NCI-H226 (cell line): Measurements from ENCODE around the gene RNPEPL1.

Experiments
- DNase-seq: peaks from one replicate; pipeline ENCODE4 v3.0.0-alpha.2; 2015

Gene RNPEPL1

DNA sequence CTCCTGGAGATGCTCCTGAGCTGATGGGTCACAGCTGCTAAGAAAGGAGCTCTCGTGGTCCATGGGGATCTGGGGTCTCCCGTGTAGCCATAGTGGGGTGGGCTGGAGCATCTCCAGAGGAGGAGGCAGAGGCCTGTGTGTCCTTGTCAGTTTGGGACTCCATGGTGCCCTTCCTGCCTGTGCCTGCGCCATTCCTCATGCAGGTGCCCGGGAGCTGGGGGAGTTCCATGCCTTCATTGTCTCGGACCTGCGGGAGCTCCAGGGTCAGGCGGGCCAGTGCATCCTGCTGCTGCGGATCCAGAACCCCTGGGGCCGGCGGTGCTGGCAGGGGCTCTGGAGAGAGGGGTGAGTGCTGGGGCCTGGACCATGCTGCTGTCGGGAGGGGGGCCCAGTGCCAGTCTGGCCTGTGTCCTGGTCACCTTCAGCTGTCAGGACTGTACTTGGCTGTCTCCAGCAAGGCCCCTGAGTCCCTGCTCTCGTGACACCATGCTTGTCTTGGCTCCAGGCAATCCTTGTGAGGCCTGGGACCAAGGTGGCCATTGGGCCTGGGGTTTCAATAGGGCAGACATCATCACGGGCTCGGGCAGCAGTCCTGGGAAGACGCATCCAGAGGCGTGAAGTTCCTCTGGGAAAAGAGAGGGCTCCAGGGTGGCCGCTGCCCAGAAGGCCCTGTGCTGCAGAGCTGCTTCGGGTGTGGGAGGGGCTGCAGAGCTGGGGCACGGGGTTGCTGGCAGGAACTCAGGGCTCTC is 25.6 kb downstream of the RNPEPL1 start:
- no peak for DNase-seq

DNA sequence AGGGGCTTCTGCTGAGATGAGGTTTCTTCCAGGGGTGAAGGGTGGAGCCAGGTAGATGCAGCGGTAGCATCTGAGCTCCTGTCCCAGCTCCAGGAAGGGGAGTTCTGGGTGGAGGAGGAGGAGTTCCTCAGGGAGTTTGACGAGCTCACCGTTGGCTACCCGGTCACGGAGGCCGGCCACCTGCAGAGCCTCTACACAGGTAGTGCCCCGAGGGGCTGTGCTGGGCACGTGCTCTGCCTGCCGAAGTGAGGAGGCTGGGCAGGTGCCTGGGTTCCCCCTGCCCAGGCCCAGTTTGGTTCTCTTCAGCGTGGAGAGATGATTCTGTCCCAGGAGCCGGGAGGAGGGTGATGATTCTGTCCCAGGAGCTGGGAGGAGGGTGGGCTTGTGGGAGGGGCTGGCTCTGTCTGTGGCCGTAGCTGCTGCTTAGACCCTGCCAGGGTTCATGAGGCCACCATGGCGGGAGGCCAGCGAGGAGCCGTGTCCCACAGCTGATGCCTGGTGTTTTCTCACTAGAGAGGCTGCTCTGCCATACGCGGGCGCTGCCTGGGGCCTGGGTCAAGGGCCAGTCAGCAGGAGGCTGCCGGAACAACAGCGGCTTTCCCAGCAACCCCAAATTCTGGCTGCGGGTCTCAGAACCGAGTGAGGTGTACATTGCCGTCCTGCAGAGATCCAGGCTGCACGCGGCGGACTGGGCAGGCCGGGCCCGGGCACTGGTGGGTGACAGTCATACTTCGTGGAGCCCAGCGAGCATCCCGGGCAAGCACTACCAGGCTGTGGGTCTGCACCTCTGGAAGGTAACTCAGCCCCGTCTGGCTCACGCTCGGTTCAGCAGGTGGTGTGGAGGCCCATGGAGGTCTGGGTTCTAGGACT is 26.5 kb downstream of the RNPEPL1 start:
- DNase-seq: no peak

DNA sequence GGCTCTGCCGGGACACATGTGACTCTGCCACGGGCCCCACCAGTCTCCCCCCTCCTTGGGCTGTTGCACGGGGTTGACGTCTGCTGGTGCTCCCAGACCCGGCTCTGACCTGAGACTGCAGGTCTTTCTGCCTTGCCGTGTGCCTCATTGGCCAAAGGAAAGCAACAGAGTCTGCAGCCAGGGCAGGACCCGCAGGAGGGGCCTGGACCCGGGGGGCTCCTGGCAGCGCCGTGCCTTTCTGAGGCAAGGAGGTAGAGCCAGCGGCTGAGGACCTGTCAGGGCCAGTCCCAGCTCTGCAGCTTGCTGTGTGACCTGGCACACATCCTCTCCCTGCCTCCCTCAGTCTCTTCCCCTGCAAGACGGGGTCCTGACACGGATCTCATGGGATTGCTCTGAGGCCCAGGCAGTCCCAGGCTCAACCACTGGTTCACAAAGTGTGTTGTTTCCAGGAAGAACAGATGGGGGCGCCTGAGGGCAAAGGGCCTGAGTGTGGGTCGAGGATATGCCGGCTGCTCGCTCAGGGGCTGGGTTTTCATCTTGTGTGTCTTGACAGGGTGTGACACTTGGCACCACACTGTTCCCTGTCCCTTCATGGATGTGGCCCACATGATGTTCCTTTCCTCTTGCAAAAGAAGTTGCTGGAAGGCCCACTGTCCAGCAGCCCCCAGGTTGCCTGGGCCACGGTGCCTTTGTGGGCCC is 27.2 kb downstream of the RNPEPL1 start:
- DNase-seq: no peak

DNA sequence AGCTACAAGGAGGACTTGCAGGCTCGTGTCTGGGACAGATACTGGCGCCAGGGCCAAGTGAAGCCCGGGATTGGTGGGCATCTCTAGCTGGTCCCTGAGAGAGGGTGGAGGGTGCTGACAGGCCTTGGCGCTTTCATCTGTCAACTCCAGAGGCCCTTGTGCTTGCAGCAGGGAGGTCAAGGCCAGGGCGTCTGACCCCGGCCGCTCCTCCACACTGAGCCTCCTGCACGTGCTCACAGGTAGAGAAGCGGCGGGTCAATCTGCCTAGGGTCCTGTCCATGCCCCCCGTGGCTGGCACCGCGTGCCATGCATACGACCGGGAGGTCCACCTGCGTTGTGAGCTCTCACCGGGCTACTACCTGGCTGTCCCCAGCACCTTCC is 27.8 kb downstream of the RNPEPL1 start:
- no peak for DNase-seq

DNA sequence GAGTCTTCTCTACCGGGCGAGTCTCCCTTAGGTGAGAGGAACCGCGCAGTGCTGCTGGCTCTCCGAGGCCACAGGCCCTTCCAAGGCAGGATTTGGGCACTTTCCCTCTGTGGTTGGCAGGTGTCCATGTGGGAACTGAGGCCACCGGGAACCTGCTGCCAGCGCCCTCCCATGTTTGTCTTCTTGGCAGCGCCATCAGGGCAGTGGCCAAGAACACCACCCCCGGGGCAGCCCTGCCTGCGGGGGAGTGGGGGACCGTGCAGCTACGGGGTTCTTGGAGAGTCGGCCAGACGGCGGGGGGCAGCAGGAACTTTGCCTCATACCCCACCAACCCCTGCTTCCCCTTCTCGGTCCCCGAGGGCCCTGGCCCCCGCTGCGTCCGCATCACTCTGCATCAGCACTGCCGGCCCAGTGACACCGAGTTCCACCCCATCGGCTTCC is 28.2 kb downstream of the RNPEPL1 start:
- no peak for DNase-seq

DNA sequence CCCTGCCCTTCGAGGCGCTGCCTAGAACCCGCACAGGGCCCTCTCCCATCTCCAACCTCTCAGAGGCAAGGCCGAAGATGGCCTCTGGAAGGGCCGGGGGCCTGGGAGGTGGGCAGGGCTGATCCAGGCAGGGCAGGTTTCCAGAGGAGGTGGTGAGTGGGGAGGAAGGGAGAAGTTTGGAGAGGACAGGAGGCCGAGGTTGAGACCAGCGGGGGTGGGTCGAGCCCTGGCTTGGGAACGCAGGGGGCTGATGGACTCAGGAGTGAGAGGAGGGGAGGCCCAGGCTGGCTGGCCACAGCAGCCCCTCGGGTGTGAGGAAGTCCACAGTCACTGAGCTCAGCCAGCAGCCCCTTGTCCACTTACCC is 28.8 kb downstream of the RNPEPL1 start:
- DNase-seq: no peak

DNA sequence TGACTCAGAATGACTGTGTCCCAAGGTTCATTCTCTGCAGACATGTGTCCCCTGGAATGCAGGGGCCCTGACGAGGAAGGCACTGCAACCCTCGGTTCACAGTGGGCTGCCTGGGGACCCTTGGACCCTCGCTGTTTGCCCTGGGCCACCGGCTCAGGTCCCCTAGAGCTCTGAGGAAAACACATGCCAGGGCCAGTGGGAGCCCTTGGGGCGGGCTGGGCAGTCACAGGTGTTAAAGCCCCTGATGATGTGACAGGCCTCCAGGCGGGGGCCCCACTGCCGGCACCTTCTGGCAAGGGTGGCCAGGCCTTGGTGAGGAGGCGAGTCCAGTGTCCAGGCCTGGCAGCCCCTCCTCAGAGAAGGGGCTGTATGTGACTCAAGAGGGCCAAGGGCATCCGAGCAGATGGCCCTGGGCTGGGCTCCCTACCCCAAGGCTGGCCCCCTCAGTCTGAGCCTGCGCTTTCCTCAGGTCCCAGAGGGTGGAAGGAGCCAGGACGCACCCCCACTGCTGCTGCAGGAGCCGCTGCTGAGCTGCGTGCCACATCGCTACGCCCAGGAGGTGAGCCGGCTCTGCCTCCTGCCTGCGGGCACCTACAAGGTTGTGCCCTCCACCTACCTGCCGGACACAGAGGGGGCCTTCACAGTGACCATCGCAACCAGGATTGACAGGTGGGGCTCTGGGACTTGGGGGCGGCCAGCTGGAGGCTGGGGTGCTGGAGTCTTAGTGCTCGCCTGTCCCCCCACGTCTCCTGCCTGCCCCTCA is 29.3 kb downstream of the RNPEPL1 start:
- no peak for DNase-seq

DNA sequence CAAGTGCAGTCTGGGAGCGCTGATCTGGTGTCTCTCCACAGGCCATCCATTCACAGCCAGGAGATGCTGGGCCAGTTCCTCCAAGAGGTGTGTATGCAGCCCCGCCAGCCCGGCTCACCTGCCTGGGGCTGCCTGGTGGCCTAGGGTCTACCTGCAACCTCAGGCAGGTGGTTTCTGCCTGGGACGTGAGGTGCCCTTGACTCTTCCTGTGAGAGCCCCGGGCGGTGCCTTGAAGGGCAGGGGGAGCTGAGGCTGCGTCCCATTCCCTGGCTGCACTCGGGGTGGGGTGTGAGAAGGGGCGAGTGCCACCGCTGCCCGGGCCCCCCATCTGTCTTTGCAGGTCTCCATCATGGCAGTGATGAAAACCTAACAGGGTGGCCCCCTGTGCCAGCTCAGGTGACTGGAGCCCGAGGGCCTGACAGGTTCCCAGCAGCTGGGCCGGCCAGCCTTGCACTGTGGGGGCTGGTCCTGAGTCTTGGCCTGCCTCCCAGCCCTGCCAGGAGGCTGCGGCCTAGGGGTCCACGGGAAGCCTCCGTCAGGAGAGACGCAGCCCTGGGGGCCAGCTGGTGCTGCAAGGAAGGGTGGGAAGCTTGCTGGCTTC is 30.1 kb downstream of the RNPEPL1 start:
- DNase-seq: no peak

DNA sequence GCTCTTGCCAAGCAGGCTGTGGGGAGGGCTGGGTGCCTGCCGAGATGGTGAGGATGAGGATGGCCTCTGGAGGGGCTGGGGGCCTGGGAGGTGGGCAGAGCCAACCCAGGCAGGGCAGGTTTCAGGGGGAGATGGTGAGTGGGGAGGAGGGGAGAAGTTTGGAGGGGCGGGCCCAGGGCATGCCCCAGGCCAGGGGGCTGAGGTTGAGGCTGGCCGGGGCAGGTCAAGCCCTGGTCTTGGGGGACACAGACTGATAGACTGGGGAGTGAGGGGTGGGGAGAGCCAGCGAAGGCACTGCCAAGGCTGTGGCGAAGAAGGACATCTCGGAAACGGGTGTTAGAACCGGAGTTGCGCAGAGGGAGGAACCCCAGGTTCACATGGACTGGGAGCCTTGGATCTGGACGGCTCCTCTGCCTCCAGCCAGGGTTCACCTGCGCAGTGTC is 30.9 kb downstream of the RNPEPL1 start:
- DNase-seq: no peak

DNA sequence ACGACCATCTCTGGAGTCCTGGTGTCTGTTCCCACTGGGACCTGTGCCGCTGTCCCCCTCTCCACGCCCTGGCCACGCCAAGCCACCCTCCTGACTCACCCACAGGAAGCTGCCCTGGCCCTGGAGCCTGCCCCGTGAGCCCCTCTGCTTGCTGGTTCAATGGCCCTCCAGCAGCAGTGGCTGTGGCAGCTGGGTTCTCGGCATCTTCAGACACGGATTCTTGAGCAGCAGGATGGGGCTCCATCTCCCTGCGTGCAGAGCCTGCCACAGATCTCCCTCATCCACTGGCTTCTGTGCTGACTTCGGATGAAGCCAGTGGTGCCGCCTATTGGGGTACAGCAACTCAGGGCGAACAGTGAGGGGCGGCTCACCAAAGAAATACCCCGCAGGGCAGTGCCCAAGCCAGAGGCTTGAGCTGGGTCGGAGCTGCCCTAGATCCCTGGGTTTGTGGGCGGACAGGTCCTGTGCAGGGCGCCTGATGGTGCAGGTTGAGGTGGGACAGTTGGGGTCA is 32.2 kb downstream of the RNPEPL1 start:
- no peak for DNase-seq

DNA sequence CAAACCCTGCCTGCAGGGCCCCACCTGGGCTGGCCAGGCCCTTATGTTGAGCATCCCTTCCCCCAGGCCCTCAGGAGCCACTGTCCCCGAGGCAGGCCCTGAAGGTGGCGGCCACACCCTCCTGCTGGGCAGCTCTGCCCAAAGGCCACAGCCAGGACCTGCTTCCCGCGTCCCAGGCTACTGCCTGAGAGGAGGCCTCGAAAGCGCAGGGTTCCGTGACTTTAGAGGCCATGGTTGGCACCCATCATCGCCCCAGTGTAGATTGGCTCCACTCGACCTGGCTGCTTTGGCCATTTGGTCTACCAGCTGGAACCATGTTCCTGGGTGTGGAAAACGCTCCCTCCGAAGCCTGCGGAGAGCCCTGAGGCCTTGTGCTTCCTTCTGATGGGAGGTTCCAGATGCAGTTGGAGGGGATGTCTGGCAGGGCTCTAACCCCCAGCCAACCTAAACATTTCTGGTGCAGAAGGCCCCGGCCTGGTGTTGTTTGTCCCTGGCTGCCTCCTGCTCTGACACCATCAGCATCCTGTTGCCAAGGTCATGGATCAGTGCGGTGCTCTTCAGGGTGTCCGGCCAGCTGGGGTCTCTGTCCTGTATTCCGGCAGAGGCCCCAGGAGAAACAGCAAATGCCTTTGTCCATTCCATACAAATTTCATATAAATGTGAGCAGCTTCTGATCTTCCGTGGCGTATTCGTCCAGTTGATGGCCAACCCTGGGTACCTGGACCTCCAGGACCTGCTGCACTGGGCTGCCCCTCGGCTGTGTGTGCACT is 33.0 kb downstream of the RNPEPL1 start:
- no peak for DNase-seq

DNA sequence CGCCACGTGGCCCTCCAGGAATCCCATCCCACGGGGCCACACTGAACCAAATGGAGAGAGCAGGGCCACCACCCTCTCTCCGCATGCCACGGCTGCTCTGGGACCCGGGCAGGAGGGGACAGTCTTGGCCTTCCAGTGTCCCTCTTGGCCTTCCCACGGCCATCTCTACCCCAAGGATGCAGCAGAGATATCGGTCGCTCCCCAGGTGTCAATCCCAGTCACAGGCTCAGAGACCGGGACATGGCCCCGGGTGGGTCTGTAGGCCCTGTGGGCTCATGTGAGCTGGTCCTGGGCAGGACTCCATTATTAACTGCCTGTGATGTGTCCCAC is 33.5 kb downstream of the RNPEPL1 start:
- DNase-seq: no peak

DNA sequence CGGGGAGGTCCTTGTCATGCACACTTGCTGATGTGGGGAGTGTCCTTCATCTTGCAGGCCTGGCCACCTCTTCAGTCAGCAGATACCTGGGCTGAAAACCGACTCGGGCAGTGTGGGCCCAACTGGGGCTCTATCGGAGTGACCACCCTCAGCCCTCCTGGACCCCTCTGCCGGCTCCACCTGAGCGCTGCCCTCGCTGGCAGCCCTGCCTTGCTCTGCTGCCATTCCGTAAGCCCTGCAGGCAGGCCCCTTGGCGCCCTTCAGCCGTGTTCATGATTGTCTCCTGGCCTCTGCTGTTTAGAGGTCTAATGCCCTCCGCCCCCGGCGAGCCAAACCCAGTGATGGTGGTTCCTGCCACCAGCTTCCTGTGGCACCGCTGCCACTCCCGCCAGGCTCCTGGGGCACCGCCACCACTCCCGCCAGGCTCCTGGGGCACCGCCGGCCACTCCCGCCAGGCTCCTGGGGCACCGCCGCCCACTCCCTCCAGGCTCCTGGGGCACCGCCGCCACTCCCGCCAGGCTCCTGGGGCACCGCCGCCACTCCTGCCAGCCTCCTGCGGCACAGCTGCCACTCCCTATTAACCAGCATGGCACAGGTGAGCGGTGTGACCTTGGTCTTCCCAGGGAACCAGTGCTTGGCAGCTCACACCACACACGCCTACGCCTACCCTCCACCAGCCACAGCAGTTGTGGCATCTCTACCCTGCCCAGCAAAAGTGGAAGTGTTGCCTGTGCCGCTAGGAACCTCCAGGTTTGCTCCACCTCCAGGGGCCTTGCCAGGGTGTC is 34.2 kb downstream of the RNPEPL1 start:
- no peak for DNase-seq

DNA sequence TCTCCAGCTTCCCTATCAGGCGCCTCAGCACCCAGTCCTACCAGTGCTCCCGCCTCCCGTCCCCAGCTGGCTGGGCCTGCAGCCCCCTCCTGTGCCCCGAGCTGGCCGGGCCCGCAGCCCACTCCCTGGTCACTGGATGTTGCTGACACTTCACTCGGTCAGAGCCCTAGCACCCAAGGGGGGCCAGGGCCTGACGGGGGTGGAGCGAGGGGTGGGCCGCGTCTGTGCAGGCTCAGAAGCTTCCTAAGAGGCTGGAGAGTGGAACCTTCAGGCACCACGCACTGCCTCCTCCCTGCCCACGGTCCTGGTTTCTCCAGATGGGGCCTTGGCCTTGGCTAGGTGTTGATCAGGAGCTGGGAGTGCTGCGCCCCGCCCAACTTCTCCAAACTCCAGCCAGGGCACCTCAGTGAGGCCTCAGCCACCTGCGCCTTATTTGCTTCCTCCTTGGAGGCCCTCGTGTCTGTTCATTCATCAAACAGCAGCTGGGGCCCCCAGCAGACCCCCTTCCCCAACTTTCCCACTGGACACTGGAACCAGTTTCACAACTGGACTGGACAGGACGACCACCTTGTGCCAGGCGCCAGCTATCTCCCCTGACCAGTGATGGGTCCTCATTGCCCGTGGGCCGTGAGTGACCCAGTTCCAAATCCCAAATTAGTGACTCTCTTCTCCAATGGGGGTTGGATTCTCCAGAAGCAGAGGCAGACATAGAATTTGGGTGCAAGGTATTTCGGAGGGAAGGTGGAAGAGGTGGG is 35.0 kb downstream of the RNPEPL1 start:
- DNase-seq: no peak

DNA sequence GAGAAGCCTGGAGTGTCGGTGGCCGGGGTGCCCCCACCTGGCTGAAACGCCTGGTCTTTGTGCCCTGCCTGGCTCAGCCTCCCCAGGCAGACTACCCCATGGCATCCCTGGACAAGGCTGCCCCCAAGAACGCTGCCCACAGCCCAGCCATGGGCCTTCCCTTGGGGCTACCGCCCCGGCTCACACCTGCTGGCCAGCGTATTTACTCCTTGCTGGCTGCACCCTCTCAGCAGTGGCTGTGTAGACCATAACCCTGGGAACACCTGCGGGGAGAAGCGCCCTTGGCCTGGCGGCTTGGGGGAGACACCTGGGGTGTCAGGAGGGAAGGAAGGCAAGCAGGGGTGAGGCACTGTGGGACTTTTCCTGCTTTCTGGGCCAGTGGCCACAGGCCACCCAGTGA is 35.6 kb downstream of the RNPEPL1 start:
- no peak for DNase-seq

DNA sequence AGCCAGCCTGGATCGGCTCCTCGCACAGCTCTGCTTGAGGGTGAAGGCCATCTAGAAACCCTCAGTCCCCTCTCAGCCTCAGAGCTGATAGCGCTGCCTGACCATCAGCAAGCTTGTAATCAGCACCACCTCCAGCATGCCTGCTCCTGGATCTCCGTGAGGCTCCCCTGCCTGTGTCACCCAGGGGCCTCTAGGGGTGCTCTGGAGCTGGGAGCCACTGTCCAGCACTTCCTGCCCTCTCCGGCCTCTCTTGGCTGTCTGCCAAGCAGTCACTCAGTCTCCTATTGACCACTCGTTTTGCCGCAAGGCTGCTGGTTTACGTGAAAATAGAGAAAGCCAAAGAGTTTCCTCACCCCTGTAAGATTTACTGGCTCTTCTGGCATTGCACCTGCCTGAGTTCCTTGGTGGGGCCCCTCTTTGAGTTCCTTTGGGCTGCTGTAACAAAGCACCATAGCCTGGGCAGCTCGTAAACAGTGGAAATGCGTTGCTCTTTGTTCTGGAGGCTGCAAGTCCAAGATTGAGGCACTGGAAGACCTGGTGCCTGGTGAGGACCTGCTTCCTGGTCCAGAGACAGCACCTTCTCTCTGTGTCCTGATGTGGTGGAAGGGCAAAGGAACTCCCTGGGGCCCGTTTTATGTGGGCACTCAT is 36.1 kb downstream of the RNPEPL1 start:
- peak; percentile 54 for DNase-seq

DNA sequence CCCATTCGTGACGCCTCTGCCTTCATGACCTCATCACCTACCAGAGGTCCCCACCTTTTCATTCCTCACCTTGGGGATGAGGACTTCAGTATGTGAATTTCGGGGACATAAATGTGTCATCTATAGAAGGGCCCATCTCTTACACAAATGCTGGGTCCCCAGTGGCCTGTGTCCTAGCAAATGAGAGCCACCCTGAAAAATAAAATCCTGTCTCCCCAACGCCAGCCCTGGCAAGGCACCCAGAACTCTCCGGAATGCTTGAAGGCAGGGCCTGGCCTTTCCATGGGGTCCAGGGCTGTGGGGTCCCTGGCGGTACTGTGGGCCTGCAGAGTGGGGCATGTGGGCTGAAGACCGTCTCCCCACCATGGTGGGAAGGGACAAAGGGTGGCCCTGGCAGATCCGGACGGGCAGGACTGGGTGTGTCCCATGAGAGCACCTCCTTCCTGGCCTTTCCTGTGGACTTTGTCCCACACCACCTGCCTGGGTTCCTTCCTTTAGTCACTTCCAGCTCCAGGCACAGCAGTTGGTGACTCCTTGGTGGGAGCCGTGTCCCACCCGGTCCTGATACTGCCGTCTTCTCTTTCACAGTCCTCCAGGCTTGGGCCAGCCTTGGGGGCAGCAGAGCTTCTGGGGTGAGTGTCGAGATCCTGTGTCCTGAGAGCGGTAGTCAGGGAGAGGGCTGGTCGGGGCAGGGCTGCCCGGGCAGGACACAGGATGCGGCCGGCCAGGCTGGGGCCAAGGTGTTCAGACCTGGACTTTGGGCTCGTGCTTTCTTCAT is 36.8 kb downstream of the RNPEPL1 start:
- no peak for DNase-seq
